ENCODE data around the gene ITCH.

The ITCH gene

DNA sequence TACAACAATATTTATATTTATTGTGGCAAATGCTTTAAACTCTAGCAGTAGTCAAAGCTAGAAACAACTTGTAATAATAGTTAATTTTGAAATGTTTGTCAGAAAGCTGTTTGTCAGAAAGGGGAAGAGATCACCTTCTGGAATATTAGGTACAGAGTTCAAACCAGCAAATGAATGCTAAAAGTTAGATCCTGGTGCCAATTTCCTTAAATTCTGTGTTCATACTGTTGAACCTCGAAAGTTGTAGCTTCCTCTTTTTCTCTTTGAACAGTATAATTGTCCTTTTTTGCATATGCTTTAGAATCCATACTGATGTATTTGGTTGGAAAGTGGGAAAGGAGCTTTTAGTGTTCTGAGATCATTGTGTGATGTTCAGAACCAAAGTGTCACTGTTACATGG, 22.4 kb downstream of the ITCH start:
- ChIA-PET CTCF (interaction anchor here (0.9 kb wide), 2 partner anchors 73 to 384 kb away, joined by 3 read pairs; no protein-coding TSS in a partner anchor), POLR2A (interaction anchor here (1.3 to 1.5 kb wide), 2 partner anchors 22 to 73 kb away, joined by 5 read pairs; partner anchors contain the start of gene ITCH)
- no peak for TF ChIP-seq BHLHE40 (IDR thresholded peaks at IDR 0.05; ENCODE audit: borderline replicate concordance)
- no peak for DNase-seq (ENCODE audit: extremely low spot score)

DNA sequence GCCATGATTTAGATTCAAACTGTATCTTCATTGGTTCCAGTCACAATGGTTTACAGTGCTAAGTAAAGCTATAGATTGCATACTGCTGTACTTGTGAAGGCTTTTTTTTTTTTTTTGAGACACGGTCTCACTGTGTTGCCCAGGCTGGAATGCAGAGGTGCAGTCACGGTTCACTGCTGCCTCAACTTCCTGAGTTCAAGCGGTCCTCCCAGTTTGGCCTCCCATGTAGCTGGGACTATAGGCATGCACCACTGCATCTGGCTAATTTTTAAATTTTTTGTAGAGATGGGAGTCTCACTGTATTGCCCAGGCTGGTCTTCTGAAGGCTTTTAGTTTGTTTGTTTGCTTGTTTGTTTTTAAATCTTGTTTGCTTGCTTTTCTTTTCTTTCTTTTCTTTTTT, 24.9 kb downstream of the ITCH start:
- no peak for DNase-seq (ENCODE audit: extremely low spot score)
- ChIA-PET POLR2A (no interaction called here), CTCF (no interaction called here)
- no peak for TF ChIP-seq FOXM1 (IDR thresholded peaks at IDR 0.05; ENCODE audit: borderline replicate concordance)
- no peak for TF ChIP-seq FOXA1 (IDR thresholded peaks at IDR 0.05)
- no peak for TF ChIP-seq ARNT (IDR thresholded peaks at IDR 0.05)
- TF ChIP-seq ELF4 (IDR thresholded peaks at IDR 0.05), result no peak
- TF ChIP-seq BHLHE40 (IDR thresholded peaks at IDR 0.05; ENCODE audit: borderline replicate concordance), result no peak
- no peak for TF ChIP-seq FOXK2 (IDR thresholded peaks at IDR 0.05)

DNA sequence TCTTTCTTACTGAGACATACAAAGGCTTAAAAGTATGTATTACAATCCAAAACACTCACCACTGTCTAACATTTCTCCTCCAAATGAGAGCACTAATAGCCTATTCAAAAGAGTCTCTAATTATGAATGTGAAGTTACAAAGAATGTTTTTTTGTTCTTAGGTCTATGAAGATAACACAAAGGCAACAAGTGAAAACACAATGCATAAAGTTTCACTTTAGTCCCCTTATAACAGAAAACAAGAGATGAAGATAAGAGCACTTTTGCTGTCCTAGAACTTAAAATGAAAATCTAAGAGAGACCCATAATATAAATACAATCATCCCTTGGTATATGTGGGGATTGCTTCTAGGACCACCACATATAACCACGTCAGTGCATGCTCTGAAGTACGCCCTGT, 25.6 kb downstream of the ITCH start:
- TF ChIP-seq FOXM1 (IDR thresholded peaks at IDR 0.05; ENCODE audit: borderline replicate concordance), result no peak
- no peak for TF ChIP-seq TARDBP (IDR thresholded peaks at IDR 0.05)
- TF ChIP-seq BHLHE40 (IDR thresholded peaks at IDR 0.05; ENCODE audit: borderline replicate concordance), result no peak
- no peak for TF ChIP-seq CTBP1 (IDR thresholded peaks at IDR 0.05; ENCODE audit: borderline replicate concordance)
- TF ChIP-seq ARNT (IDR thresholded peaks at IDR 0.05), result no peak
- TF ChIP-seq, protein P1, sequence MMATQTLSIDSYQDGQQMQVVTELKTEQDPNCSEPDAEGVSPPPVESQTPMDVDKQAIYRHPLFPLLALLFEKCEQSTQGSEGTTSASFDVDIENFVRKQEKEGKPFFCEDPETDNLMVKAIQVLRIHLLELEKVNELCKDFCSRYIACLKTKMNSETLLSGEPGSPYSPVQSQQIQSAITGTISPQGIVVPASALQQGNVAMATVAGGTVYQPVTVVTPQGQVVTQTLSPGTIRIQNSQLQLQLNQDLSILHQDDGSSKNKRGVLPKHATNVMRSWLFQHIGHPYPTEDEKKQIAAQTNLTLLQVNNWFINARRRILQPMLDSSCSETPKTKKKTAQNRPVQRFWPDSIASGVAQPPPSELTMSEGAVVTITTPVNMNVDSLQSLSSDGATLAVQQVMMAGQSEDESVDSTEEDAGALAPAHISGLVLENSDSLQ (IDR thresholded peaks at IDR 0.05), result no peak
- no peak for TF ChIP-seq ZNF384 (IDR thresholded peaks at IDR 0.05)
- no peak for TF ChIP-seq NFRKB (IDR thresholded peaks at IDR 0.05)
- no peak for TF ChIP-seq HDGF (IDR thresholded peaks at IDR 0.05; ENCODE audit: borderline replicate concordance)
- TF ChIP-seq L3MBTL2 (conservative IDR thresholded peaks at IDR 0.05), result no peak
- TF ChIP-seq LEF1 (IDR thresholded peaks at IDR 0.05; ENCODE audit: borderline replicate concordance), result no peak
- TF ChIP-seq FOXK2 (IDR thresholded peaks at IDR 0.05), result no peak
- no peak for TF ChIP-seq SUZ12 (IDR thresholded peaks at IDR 0.05)
- no peak for TF ChIP-seq FOXA1 (IDR thresholded peaks at IDR 0.05)
- TF ChIP-seq SP1 (IDR thresholded peaks at IDR 0.05), result no peak
- TF ChIP-seq ELF4 (IDR thresholded peaks at IDR 0.05), result no peak
- CTCF ChIA-PET, result no interaction called here
- DNase-seq (ENCODE audit: extremely low spot score), result no peak
- POLR2A ChIA-PET, result no interaction called here

DNA sequence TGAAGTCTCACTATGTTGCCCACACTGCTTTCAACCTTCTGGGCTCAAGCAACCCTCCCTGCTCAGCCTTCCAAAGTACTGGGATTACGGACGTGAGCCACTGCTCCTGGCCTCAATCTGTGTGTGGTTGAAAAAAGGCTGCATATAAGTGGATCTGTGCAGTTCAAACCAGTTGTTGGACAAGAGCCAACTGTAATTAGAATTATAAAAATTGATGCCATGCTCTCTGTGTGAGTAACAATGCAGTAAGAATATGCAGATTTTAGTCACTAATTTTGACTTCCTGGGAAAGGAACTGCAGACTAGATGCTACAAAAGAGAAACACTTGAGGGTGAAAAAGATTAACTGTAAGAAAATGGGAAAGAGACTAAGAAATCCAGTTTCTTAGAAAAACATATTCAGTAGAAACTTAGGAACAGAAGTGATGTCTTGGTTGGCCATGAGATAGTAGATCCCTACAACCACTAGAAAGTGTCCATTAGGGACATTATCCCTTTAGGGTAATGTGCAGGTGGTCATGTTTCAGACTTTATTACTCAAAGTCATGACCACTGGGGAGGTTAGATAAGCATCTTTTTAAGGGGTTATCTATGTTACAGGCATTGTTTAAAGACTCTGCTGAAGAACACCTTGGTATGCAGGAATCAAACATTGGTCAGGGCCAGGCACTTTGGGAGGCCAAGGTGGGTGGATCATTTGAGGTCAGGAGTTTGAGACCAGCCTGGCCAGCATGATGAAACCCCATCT, 26.3 kb downstream of the ITCH start:
- ChIA-PET POLR2A (no interaction called here), CTCF (no interaction called here)
- DNase-seq (ENCODE audit: extremely low spot score), result no peak
- TF ChIP-seq, protein P1 (IDR thresholded peaks at IDR 0.05), result no peak
- no peak for TF ChIP-seq LEF1 (IDR thresholded peaks at IDR 0.05; ENCODE audit: borderline replicate concordance)
- no peak for TF ChIP-seq ARNT (IDR thresholded peaks at IDR 0.05)
- no peak for TF ChIP-seq NFRKB (IDR thresholded peaks at IDR 0.05)
- TF ChIP-seq FOXM1 (IDR thresholded peaks at IDR 0.05; ENCODE audit: borderline replicate concordance), result no peak
- TF ChIP-seq ZNF384 (IDR thresholded peaks at IDR 0.05), result no peak
- no peak for TF ChIP-seq BHLHE40 (IDR thresholded peaks at IDR 0.05; ENCODE audit: borderline replicate concordance)
- TF ChIP-seq SP1 (IDR thresholded peaks at IDR 0.05), result no peak
- no peak for TF ChIP-seq TARDBP (IDR thresholded peaks at IDR 0.05)
- TF ChIP-seq FOXK2 (IDR thresholded peaks at IDR 0.05), result no peak

DNA sequence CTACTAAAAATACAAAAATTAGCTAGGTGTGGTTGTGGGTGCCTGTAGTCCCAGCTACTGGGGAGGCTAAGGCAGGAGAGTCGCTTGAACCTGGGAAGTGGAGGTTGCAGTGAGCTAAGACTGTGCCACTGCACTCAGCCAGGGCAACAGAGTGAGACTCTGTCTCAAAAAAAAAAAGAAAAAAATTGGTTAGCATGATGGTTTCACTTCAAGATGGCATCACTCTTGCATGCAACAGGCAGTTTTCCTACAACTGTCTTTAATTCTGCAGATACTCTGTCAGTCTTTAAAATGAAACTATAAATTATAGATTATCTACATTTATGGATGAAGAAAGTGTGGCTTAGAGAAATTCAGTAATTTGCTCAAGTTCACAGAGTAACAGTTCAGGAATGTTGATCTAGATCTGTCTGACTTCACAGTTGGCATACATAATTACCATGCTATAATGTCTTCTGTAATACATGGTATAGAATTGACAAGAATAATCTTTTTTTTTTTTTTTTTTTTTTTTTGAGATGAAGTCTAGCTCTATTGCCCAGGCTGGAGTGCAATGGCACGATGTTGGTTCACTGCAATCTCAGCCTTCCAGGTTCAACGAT, 27.0 kb downstream of the ITCH start:
- POLR2A ChIA-PET, result interaction anchor here (1.0 kb wide), 1 partner anchor 127 kb away, joined by 3 read pairs; the partner anchor contains the start of gene DYNLRB1
- DNase-seq (ENCODE audit: extremely low spot score), result no peak
- TF ChIP-seq FOXK2 (IDR thresholded peaks at IDR 0.05) (no peak), ELF4 (IDR thresholded peaks at IDR 0.05) (no peak), L3MBTL2 (conservative IDR thresholded peaks at IDR 0.05) (no peak), ARNT (IDR thresholded peaks at IDR 0.05) (no peak), BHLHE40 (IDR thresholded peaks at IDR 0.05; ENCODE audit: borderline replicate concordance) (no peak), FOXM1 (IDR thresholded peaks at IDR 0.05; ENCODE audit: borderline replicate concordance) (no peak), HDGF (IDR thresholded peaks at IDR 0.05; ENCODE audit: borderline replicate concordance) (no peak)
- CTCF ChIA-PET, result no interaction called here

DNA sequence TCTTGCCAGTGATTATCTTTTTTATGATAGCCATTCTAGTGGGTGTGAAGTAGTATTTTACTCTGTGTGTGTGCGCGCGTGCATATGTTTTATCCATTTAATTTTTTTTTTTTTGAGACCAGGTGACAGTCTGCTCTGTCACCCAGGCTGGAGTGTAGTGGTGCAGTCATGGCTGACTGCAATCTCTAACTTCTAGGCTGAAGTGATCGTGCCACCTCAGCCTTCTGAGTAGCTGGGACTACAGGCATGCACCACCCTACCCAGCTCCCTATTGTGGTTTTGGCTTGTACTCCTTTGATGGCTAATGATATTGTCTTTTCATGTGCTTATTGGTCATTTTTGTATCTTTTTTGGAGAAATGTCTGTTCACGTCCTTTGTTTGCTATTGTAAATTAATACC, 33.3 kb downstream of the ITCH start:
- CTCF ChIA-PET, result interaction anchor here (0.6 kb wide), 1 partner anchor 400 kb away, joined by 5 read pairs; no protein-coding TSS in a partner anchor
- no peak for DNase-seq (ENCODE audit: extremely low spot score)
- POLR2A ChIA-PET, result interaction anchor here (0.6 kb wide), 1 partner anchor 9 kb away, joined by 3 read pairs; no protein-coding TSS in a partner anchor
- TF ChIP-seq CTBP1 (IDR thresholded peaks at IDR 0.05; ENCODE audit: borderline replicate concordance) (no peak), FOXK2 (IDR thresholded peaks at IDR 0.05) (no peak), FOXM1 (IDR thresholded peaks at IDR 0.05; ENCODE audit: borderline replicate concordance) (no peak), SUZ12 (IDR thresholded peaks at IDR 0.05) (no peak), HDGF (IDR thresholded peaks at IDR 0.05; ENCODE audit: borderline replicate concordance) (no peak), NFRKB (IDR thresholded peaks at IDR 0.05) (no peak), BHLHE40 (IDR thresholded peaks at IDR 0.05; ENCODE audit: borderline replicate concordance) (no peak), TARDBP (IDR thresholded peaks at IDR 0.05) (no peak), LEF1 (IDR thresholded peaks at IDR 0.05; ENCODE audit: borderline replicate concordance) (no peak), L3MBTL2 (conservative IDR thresholded peaks at IDR 0.05) (no peak), ARNT (IDR thresholded peaks at IDR 0.05) (no peak), SP1 (IDR thresholded peaks at IDR 0.05) (no peak), FOXA1 (IDR thresholded peaks at IDR 0.05) (no peak), ZNF384 (IDR thresholded peaks at IDR 0.05) (no peak), ELF4 (IDR thresholded peaks at IDR 0.05) (no peak)
- TF ChIP-seq, protein P1 (IDR thresholded peaks at IDR 0.05), result no peak
